GM12801 (cell line): Measurements from ENCODE around the gene HSPA1B.

Experiments
- CTCF ChIP-seq: IDR thresholded peaks from one replicate; pipeline ENCODE4 v1.5.1; 2011; ENCODE audit warnings: control low read depth; ENCODE audit not compliant: insufficient read length; ENCODE audit errors: extremely low read depth

HSPA1B gene

GRCh38 chr6:31851485-31851832, 23.9 kb downstream of the HSPA1B start:
- TF ChIP-seq CTCF, result no peak

GRCh38 chr6:31858707-31859106, 31.2 kb downstream of the HSPA1B start:
- no peak for TF ChIP-seq CTCF

- TF ChIP-seq CTCF, result no peak
These were observed 32.4 kb downstream of the HSPA1B start for GRCh38 chr6:31859923-31860322.

GRCh38 chr6:31860349-31860748, 32.8 kb downstream of the HSPA1B start:
- TF ChIP-seq CTCF, result no peak

GRCh38 chr6:31861150-31861549, 33.6 kb downstream of the HSPA1B start:
- TF ChIP-seq CTCF, result no peak

- TF ChIP-seq CTCF, result no peak
These were observed 34.4 kb downstream of the HSPA1B start for GRCh38 chr6:31861919-31862343.

- TF ChIP-seq CTCF, result no peak
These were observed 35.1 kb downstream of the HSPA1B start, which contains the start of gene NEU1 for GRCh38 chr6:31862344-31863235. NEU1 (minus strand) TSS chr6:31862821; CDS start chr6:31862776, 45 bp downstream.
